B cell (primary cell): ENCODE measurements around the gene CRB3.

Source experiments
- EZH2 ChIP-seq: IDR thresholded peaks from 2 replicates; pipeline ENCODE4 v1.6.1; 2012; ENCODE audit warnings: borderline replicate concordance, low read depth, mild to moderate bottlenecking, moderate library complexity, low read length; ENCODE audit not compliant: insufficient read depth, poor library complexity, severe bottlenecking
- TF ChIP-seq, protein P1 (sequence below): fragments of 200-600 bp; IDR thresholded peaks from one replicate; pipeline ENCODE4 v1.8.0; 2022; ENCODE audit warnings: antibody characterized with exemption, mild to moderate bottlenecking

DNA sequence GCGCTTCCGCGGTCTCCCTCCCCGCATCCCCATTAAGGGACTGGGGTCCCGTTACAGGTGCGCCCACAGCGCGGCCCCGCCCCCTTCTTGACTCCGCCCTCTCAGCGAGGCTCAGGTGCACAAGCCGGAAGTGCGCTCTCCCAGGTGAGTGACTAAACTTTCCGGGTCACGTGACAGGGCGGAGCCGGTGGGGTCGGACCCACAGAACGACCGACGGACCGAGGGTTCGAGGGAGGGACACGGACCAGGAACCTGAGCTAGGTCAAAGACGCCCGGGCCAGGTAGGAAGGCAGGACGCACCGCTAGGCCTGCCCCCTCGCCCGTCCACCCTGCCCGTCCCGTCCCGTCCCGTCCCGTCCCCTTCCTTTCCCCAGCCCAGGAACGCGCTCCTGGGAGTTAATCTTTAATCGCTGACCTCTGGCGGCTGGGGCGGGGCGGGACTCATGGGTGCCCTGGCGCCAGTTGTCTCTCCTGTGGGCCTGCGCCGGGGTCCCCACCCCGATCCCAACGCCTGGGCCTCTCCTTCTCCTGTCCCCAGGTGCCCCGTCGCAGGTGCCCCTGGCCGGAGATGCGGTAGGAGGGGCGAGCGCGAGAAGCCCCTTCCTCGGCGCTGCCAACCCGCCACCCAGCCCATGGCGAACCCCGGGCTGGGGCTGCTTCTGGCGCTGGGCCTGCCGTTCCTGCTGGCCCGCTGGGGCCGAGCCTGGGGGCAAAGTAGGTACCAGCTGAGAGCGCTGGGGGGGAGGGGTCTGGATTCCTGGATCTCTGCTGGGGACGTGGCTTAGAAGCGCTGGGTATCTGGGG, at the start of gene CRB3:
- TF ChIP-seq, protein P1, sequence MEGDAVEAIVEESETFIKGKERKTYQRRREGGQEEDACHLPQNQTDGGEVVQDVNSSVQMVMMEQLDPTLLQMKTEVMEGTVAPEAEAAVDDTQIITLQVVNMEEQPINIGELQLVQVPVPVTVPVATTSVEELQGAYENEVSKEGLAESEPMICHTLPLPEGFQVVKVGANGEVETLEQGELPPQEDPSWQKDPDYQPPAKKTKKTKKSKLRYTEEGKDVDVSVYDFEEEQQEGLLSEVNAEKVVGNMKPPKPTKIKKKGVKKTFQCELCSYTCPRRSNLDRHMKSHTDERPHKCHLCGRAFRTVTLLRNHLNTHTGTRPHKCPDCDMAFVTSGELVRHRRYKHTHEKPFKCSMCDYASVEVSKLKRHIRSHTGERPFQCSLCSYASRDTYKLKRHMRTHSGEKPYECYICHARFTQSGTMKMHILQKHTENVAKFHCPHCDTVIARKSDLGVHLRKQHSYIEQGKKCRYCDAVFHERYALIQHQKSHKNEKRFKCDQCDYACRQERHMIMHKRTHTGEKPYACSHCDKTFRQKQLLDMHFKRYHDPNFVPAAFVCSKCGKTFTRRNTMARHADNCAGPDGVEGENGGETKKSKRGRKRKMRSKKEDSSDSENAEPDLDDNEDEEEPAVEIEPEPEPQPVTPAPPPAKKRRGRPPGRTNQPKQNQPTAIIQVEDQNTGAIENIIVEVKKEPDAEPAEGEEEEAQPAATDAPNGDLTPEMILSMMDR = no peak
- TF ChIP-seq EZH2 = no peak
